HG03064 (cell line): ENCODE data around the gene SCAP.

Experiments
- ATAC-seq: cut with Tn5 transposase; IDR thresholded peaks from one replicate; pipeline ENCODE4 v1.9.1; 2021; ENCODE audit warnings: low read depth; ENCODE audit not compliant: unreplicated experiment

SCAP gene

GRCh38 chr3:47434849-47435248 is 40.9 kb downstream of the SCAP start:
- ATAC-seq, result no peak

GRCh38 chr3:47433796-47434195 is 41.9 kb downstream of the SCAP start:
- no peak for ATAC-seq

GRCh38 chr3:47432673-47433072 is 43.1 kb downstream of the SCAP start:
- no peak for ATAC-seq

GRCh38 chr3:47431225-47431624 is 44.5 kb downstream of the SCAP start:
- no peak for ATAC-seq

- no peak for ATAC-seq
These were observed 45.1 kb downstream of the SCAP start for GRCh38 chr3:47430606-47431005.

GRCh38 chr3:47429476-47430270 is 46.1 kb downstream of the SCAP start:
- ATAC-seq, result no peak

- ATAC-seq, result no peak
These were observed 47.1 kb downstream of the SCAP start for GRCh38 chr3:47428662-47429061.

- ATAC-seq, result no peak
These were observed 47.9 kb downstream of the SCAP start for GRCh38 chr3:47427866-47428265.

- ATAC-seq, result no peak
These were observed 49.8 kb downstream of the SCAP start for GRCh38 chr3:47425959-47426358.

- no peak for ATAC-seq
These were observed 50.4 kb downstream of the SCAP start for GRCh38 chr3:47425383-47425778.

GRCh38 chr3:47424434-47425382 is 51.0 kb downstream of the SCAP start:
- ATAC-seq, result no peak

- no peak for ATAC-seq
These were observed 52.1 kb downstream of the SCAP start for GRCh38 chr3:47423548-47424145.

- ATAC-seq, result no peak
These were observed 53.0 kb downstream of the SCAP start for GRCh38 chr3:47422743-47423142.

- no peak for ATAC-seq
These were observed 53.7 kb downstream of the SCAP start for GRCh38 chr3:47421741-47422649.

GRCh38 chr3:47420511-47421484 is 54.9 kb downstream of the SCAP start:
- no peak for ATAC-seq

GRCh38 chr3:47420044-47420430 is 55.7 kb downstream of the SCAP start:
- ATAC-seq, result no peak

GRCh38 chr3:47419083-47420043 is 56.4 kb downstream of the SCAP start:
- ATAC-seq, result no peak
